Astrocyte (in vitro differentiated cells and primary cell): ENCODE results near the gene GBE1. TPM values are rescaled to one million over a fixed set of nuclear protein-coding genes. Genes with fewer than 3 reads are reported as not detected.

Source experiments
- DNase-seq: peaks from one replicate; pipeline ENCODE4 v3.0.0-alpha.2; 2010; ENCODE audit warnings: low read depth
- FAIRE-seq: peaks from 2 replicates; lab custom pipeline; 2011; peaks lifted over from hg19 to GRCh38; lab: Jason Lieb, UNC
- H2AFZ ChIP-seq: 2 replicates; pipeline ENCODE4 v1.6.0; 2012; ENCODE audit warnings: low read depth, low read length, inconsistent platforms
- H3K27ac ChIP-seq: 2 replicates; pipeline ENCODE4 v1.5.1; 2011; ENCODE audit warnings: low read depth, low read length, inconsistent platforms
- H3K27me3 ChIP-seq: 2 replicates; pipeline ENCODE4 v1.6.0; 2011; ENCODE audit warnings: low read length, inconsistent platforms; ENCODE audit not compliant: insufficient read depth
- H3K36me3 ChIP-seq: 2 replicates; pipeline ENCODE4 v1.5.1; 2011; ENCODE audit warnings: low read length, inconsistent platforms; ENCODE audit not compliant: insufficient read depth
- H3K4me1 ChIP-seq: 2 replicates; pipeline ENCODE4 v1.5.1; 2011; ENCODE audit warnings: low read length, inconsistent platforms; ENCODE audit not compliant: insufficient read depth
- H3K4me2 ChIP-seq: 2 replicates; pipeline ENCODE4 v1.6.0; 2012; ENCODE audit warnings: low read length, inconsistent platforms
- H3K4me3 ChIP-seq: 2 replicates; pipeline ENCODE4 v1.5.1; 2011; ENCODE audit warnings: low read depth, mild to moderate bottlenecking, low read length, inconsistent platforms; ENCODE audit not compliant: insufficient read depth
- H3K79me2 ChIP-seq: 2 replicates; pipeline ENCODE4 v1.6.0; 2012; ENCODE audit warnings: mild to moderate bottlenecking, low read length, inconsistent platforms; ENCODE audit not compliant: insufficient read depth
- H3K9ac ChIP-seq: 2 replicates; pipeline ENCODE4 v1.6.0; 2012; ENCODE audit warnings: mild to moderate bottlenecking, low read length, inconsistent platforms
- H3K9me3 ChIP-seq: 2 replicates; pipeline ENCODE4 v1.5.1; 2012; ENCODE audit warnings: low read depth, mild to moderate bottlenecking, low read length, inconsistent platforms; ENCODE audit not compliant: insufficient read depth
- H4K20me1 ChIP-seq: 2 replicates; pipeline ENCODE4 v1.6.0; 2012; ENCODE audit warnings: low read length, inconsistent platforms; ENCODE audit not compliant: insufficient read depth
- H3K27ac Mint-ChIP-seq: one replicate; pipeline ENCODE4 v1.8.0; 2021; ENCODE audit warnings: mild to moderate bottlenecking, mixed read lengths; ENCODE audit not compliant: unreplicated experiment
- H3K27me3 Mint-ChIP-seq: one replicate; pipeline ENCODE4 v1.8.0; 2021; ENCODE audit warnings: low read depth, mixed read lengths; ENCODE audit not compliant: unreplicated experiment
- H3K36me3 Mint-ChIP-seq: one replicate; pipeline ENCODE4 v1.8.0; 2021; ENCODE audit warnings: low read depth, mixed read lengths; ENCODE audit not compliant: unreplicated experiment
- H3K4me1 Mint-ChIP-seq: one replicate; pipeline ENCODE4 v1.8.0; 2021; ENCODE audit warnings: low read depth, mixed read lengths; ENCODE audit not compliant: unreplicated experiment
- H3K4me3 Mint-ChIP-seq: one replicate; pipeline ENCODE4 v1.8.0; 2021; ENCODE audit warnings: mild to moderate bottlenecking, moderate library complexity, mixed read lengths; ENCODE audit not compliant: unreplicated experiment
- H3K9me3 Mint-ChIP-seq: one replicate; pipeline ENCODE4 v1.8.0; 2021; ENCODE audit warnings: mild to moderate bottlenecking, mixed read lengths; ENCODE audit not compliant: unreplicated experiment
- EZH2 ChIP-seq: IDR thresholded peaks from 2 replicates; pipeline ENCODE4 v1.6.1; 2012; ENCODE audit warnings: mild to moderate bottlenecking, low read length, inconsistent platforms; ENCODE audit not compliant: insufficient read depth
- total RNA-seq: library from RNA; stranded (reverse); gene quantifications from 2 replicates; pipeline ENCODE4 v1.2.1, GENCODE V29; 2021
- TF ChIP-seq, protein P1 (sequence below): IDR thresholded peaks from 2 replicates; pipeline ENCODE4 v1.5.1; 2011; ENCODE audit warnings: low read depth, mild to moderate bottlenecking, inconsistent platforms, low read length, moderate library complexity; ENCODE audit not compliant: insufficient read depth

The GBE1 gene
- total RNA-seq, 1 donor from 2014 or later = 58.6 TPM

DNA sequence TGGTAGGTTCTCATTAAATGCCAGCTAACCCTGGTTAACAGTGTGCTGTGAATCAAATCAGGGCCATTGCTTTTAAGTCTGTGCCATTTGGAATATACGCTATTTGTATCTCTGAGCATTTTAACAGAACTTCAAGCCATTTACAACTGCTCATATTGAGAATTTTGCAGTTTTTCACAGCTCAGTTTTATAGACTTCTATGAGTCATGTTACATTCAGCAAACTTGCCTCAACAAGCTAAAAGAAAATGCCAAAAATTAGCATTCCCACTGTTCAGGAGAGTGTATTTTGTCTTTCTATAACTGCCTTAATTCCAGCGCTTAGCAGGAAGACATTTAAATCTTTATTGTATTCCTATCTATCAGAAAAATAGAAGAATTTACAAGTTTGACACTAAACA is 196.4 kb downstream of the GBE1 start:
- Histone ChIP-seq H3K79me2 (no peaks in the 10 kb centered on the region), H3K4me1 (no peaks in the 10 kb centered on the region), H3K27me3 (no peaks in the 10 kb centered on the region), H3K27ac (no peak overlapping the region), H3K9me3 (no peaks in the 10 kb centered on the region), H3K4me3 (no peak overlapping the region), H4K20me1 (no peaks in the 10 kb centered on the region), H3K9ac (no peak overlapping the region), H3K4me2 (no peak overlapping the region), H3K36me3 (no peaks in the 10 kb centered on the region), H2AFZ (no peak overlapping the region)
- H3K4me3 Mint-ChIP-seq = no peak overlapping the region
- peaks cover 6% of the 10 kb centered on the region for H3K4me1 Mint-ChIP-seq
- no peaks in the 10 kb centered on the region for H3K27me3 Mint-ChIP-seq
- no peak overlapping the region for H3K27ac Mint-ChIP-seq
- DNase-seq (no peak), FAIRE-seq (no peak)
- no peaks in the 10 kb centered on the region for H3K9me3 Mint-ChIP-seq
- TF ChIP-seq, protein P1, sequence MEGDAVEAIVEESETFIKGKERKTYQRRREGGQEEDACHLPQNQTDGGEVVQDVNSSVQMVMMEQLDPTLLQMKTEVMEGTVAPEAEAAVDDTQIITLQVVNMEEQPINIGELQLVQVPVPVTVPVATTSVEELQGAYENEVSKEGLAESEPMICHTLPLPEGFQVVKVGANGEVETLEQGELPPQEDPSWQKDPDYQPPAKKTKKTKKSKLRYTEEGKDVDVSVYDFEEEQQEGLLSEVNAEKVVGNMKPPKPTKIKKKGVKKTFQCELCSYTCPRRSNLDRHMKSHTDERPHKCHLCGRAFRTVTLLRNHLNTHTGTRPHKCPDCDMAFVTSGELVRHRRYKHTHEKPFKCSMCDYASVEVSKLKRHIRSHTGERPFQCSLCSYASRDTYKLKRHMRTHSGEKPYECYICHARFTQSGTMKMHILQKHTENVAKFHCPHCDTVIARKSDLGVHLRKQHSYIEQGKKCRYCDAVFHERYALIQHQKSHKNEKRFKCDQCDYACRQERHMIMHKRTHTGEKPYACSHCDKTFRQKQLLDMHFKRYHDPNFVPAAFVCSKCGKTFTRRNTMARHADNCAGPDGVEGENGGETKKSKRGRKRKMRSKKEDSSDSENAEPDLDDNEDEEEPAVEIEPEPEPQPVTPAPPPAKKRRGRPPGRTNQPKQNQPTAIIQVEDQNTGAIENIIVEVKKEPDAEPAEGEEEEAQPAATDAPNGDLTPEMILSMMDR = no peak
- no peak for TF ChIP-seq EZH2
- H3K36me3 Mint-ChIP-seq = no peaks in the 10 kb centered on the region

DNA sequence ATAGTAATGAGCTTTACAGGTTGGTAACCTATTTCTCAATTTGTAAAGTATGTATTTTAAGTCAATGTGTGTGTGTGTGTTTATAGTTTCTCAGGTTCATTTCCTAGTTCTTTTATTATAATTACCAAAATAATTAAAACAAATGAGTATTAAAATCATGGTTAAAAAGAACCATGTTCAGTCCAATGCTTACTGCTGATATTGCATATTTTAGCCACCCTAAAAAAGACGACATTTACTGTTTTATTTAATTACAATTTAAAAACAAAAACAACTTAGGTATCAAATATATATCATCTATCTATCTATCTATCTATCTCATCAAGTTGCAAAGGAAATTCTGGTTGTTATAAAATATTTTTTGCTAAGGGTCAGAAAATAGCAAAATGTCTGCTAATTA is 203.3 kb downstream of the GBE1 start:
- no peak for FAIRE-seq
- no peaks in the 10 kb centered on the region for H3K36me3 Mint-ChIP-seq
- H2AFZ ChIP-seq = no peak overlapping the region
- no peaks in the 10 kb centered on the region for H3K36me3 ChIP-seq
- no peaks in the 10 kb centered on the region for H3K9me3 Mint-ChIP-seq
- H3K4me3 Mint-ChIP-seq = no peak overlapping the region
- no peak overlapping the region for H3K9ac ChIP-seq
- H3K4me2 ChIP-seq = no peak overlapping the region
- H3K4me1 ChIP-seq = no peaks in the 10 kb centered on the region
- no peaks in the 10 kb centered on the region for H4K20me1 ChIP-seq
- H3K9me3 ChIP-seq = no peaks in the 10 kb centered on the region
- TF ChIP-seq, protein P1 = no peak
- TF ChIP-seq EZH2 = no peak
- H3K27me3 Mint-ChIP-seq = no peaks in the 10 kb centered on the region
- H3K79me2 ChIP-seq = no peaks in the 10 kb centered on the region
- peaks cover 8% of the 10 kb centered on the region for H3K4me1 Mint-ChIP-seq
- no peak overlapping the region for H3K27ac ChIP-seq
- H3K4me3 ChIP-seq = no peak overlapping the region
- H3K27me3 ChIP-seq = no peaks in the 10 kb centered on the region
- DNase-seq = no peak
- no peak overlapping the region for H3K27ac Mint-ChIP-seq

DNA sequence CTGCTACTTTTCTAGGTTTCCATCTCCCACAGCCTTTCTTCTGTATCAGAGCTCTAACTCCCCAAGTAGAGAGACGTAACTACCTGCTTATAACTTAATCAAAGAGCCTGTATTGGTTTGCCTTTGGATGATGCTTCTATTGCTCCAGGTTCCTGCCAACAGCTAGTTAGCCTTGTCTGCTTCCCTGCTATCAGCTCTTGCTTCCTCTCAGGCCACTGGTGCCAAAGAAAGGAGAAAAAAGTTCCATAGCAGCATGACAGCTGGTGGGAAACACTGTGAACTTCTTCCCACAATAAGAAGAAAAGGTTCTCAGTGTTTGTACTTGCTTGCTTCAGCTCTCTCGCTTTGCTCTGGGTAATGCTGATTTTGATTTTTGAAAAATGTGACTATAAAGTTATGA is 206.6 kb downstream of the GBE1 start:
- peaks cover 8% of the 10 kb centered on the region for H3K4me1 Mint-ChIP-seq
- no peak for FAIRE-seq

More for the DNA sequence above, 206.6 kb downstream of the GBE1 start:
- no peaks in the 10 kb centered on the region for H3K79me2 ChIP-seq
- TF ChIP-seq EZH2 = no peak
- TF ChIP-seq, protein P1 = no peak
- no peak overlapping the region for H2AFZ ChIP-seq
- H3K9me3 ChIP-seq = no peaks in the 10 kb centered on the region
- no peak overlapping the region for H3K9ac ChIP-seq
- no peaks in the 10 kb centered on the region for H4K20me1 ChIP-seq
- peaks cover 3% of the 10 kb centered on the region for H3K9me3 Mint-ChIP-seq
- no peak overlapping the region for H3K4me3 Mint-ChIP-seq
- H3K27ac ChIP-seq = no peak overlapping the region
- peak; percentile 57 for DNase-seq
- no peak overlapping the region for H3K4me2 ChIP-seq
- H3K4me1 ChIP-seq = no peaks in the 10 kb centered on the region
- peak overlapping the region; percentile 13 for H3K27ac Mint-ChIP-seq
- H3K27me3 Mint-ChIP-seq = no peaks in the 10 kb centered on the region
- H3K27me3 ChIP-seq = no peaks in the 10 kb centered on the region
- H3K4me3 ChIP-seq = no peak overlapping the region
- no peaks in the 10 kb centered on the region for H3K36me3 ChIP-seq
- peaks cover 6% of the 10 kb centered on the region for H3K36me3 Mint-ChIP-seq
